Activated T-cell treated with anti-CD3 and anti-CD28 coated beads, Interleukin-2, amount 50 U/mL, for 24 hours (primary cell): ENCODE data around the gene TPPP.
A peak's percentile ranks its signal among the peaks of the same experiment; 100 is the strongest.

Experiments
- DNase-seq: peaks from one replicate; pipeline ENCODE4 v3.0.0-alpha.2; 2020
- H3K27ac Mint-ChIP-seq: 2 replicates; pipeline ENCODE4 v1.8.0; 2020; ENCODE audit warnings: mild to moderate bottlenecking, mixed read lengths
- H3K27me3 Mint-ChIP-seq: 2 replicates; pipeline ENCODE4 v1.8.0; 2020; ENCODE audit warnings: mixed read lengths
- H3K36me3 Mint-ChIP-seq: 2 replicates; pipeline ENCODE4 v1.8.0; 2020; ENCODE audit warnings: low read depth, mixed read lengths
- H3K4me1 Mint-ChIP-seq: 2 replicates; pipeline ENCODE4 v1.8.0; 2020; ENCODE audit warnings: low read depth, mixed read lengths
- H3K4me3 Mint-ChIP-seq: 2 replicates; pipeline ENCODE4 v1.8.0; 2020; ENCODE audit warnings: mild to moderate bottlenecking, moderate library complexity, mixed read lengths
- H3K9me3 Mint-ChIP-seq: 2 replicates; pipeline ENCODE4 v1.8.0; 2020; ENCODE audit warnings: mixed read lengths

Gene TPPP

DNA sequence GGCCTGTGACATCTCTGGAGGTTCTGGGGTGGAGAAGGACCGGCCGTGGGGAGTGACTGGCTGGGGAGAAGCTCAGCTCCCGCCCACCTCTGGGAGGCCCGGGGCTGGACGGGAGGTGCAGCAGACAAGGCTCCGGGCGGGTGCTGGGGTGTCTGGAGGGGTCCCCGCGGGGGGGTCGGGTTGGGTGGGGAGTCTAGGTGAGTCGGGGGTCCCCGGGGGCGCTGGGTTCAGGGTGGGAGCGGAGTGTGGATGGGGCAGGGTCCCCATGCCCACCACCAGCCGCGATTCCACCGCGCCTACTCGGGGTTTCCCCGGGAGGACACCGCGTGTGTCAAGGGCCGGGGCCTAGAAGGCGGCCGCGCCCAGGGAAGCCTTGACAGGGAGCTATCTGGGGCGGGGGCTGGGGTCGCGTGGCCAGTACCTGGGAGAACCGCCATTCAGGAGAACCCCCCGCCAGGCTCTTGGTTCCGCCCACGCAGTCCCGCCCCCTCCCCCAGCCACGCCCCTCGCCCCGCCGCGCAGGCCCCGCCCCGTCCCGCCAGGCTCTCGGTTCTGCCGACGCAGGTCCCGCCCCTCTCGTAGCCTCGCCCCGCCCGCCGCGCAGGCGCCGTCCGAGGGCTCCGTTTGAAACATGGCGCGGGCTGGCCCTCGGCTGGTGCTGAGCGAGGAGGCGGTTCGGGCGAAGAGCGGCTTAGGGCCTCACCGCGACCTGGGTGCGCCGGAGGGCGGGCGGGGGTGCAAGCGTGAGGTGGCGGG is 81.2 kb downstream of the TPPP start, which contains the start of gene CEP72:
Gene CEP72, plus strand, starts transcription at position 610 of the 756 bp plus-strand sequence. Its CDS starts 22 bp downstream, at position 632.
- Mint-ChIP-seq H3K27me3 (peaks cover 14% of the 10 kb centered on the region), H3K4me1 (peaks cover 54% of the 10 kb centered on the region), H3K27ac (peak within 1 kb of the TSS; percentile 91)

DNA sequence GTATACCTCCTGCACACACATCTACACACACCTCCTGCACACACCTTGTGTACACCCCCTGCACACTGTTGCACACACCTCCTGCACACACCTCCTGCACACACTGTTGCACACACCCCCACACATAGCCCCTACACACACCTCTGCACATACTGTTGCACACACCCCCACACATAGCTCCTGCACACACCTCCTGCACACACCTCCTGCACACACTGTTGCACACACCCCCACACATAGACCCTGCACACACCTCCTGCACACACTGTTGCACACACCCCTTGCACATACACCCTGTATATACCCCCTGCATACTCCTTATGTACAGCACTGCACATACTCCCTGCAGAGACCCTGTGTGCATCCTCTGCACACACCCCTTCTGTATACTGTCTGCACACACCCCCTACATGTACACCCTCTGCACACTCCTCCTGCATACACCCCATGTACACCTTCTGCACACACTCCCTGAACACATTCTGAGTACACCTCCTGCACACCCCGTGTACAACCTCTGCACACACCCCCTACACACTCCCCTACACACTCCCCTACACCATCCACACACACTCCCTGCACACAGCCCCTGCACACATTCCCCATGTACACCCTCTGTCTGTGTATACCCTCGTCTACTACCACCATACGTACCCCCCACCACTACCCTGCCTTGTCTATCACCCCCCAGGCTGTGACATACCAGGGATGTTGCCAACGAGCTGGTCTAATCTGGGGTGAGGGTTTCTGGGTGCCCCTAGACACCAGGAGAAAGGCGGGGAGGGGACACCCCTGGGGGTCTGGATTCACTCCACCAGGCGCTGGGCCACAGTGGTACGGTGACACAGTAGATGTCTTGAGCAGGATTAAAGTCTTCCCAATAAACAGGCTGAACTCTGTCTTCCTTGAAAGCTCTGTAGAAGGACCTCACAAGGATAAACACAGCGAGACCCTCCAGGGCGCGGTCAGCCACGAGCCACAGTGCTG is 82.1 kb downstream of the TPPP start:
- H3K9me3 Mint-ChIP-seq = no peaks in the 10 kb centered on the region
- H3K27ac Mint-ChIP-seq = peak overlapping the region; percentile 59
- peaks cover 25% of the 10 kb centered on the region for H3K36me3 Mint-ChIP-seq
- peak; percentile 27 for DNase-seq
- peak overlapping the region; percentile 88 for H3K4me3 Mint-ChIP-seq
- H3K4me1 Mint-ChIP-seq = peaks cover 46% of the 10 kb centered on the region
- H3K27me3 Mint-ChIP-seq = peaks cover 15% of the 10 kb centered on the region

More for the DNA sequence above, 81.2 kb downstream of the TPPP start, which contains the start of gene CEP72:
- Mint-ChIP-seq H3K36me3 (peaks cover 33% of the 10 kb centered on the region), H3K9me3 (no peaks in the 10 kb centered on the region), H3K4me3 (peak within 1 kb of the TSS; percentile 88)
- peak; percentile 96 for DNase-seq

DNA sequence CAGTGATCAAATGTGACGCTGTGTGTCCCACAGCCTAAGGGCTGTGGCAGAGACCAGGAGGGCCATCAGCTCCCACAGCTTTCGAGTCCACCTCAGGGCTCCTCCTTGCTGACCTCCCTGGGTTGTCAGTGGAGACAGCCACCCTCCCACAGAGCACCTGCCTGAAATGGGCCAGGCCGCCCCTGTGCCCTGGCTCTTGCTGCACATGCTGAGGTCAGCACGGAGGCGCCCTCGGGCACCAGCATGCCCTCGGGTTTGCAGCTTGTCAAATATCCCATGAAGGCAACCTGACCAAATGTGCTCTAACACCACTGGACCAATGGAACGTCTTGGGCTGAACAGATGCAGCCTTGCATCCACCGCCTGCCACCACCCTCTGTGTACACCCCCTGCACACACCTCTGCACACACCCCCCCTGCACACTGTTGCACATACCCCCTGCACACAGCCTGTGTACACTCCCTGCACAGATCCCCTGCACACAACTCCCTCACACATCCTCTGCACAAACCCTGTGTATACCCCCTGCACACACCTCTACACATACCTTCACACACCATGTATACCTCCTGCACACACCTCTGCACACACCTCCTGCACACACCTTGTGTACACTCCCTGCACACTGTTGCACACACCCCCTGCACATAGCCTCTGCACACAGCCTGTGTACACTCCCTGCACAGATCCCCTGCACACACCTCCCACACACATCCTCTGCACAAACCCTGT is 83.0 kb downstream of the TPPP start:
- H3K4me3 Mint-ChIP-seq = no peak overlapping the region
- H3K27ac Mint-ChIP-seq = no peak overlapping the region

More for the DNA sequence above, 83.0 kb downstream of the TPPP start:
- Mint-ChIP-seq H3K36me3 (peaks cover 16% of the 10 kb centered on the region), H3K4me1 (peaks cover 41% of the 10 kb centered on the region), H3K9me3 (no peaks in the 10 kb centered on the region), H3K27me3 (peaks cover 19% of the 10 kb centered on the region)
- DNase-seq = peak; percentile 20
